Measurements from ENCODE around the gene PAPPA2. TPM values are rescaled to one million over a fixed set of nuclear protein-coding genes. Genes with fewer than 3 reads are reported as not detected.

The PAPPA2 gene
- total RNA-seq, 1 experiment from 2014 or later = not detected

DNA sequence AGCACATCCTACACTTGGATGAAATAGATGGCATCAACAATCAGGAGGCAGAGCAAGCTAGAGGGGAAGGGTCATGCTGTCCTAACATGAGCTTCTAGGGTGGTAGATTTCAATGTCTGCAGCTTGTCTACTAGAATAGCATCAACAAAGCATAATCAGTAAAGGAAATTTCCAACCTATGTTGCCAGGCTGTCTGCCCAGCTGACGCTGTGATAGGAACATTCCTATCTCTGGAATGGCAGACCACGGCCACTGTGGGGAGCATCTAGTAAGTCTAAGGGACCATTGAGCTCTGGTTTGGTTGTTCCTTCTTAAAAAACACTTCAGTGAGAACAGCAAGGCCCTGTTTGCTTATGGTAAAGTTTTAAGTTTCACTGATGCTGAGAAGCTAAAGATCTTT, 206.8 kb downstream of the PAPPA2 start:
- no peaks in the 10 kb centered on the region for H4K20me1 ChIP-seq (ENCODE audit: low read length)
- no peaks in the 10 kb centered on the region for H3K79me2 ChIP-seq (ENCODE audit: low read length)
- H2AFZ ChIP-seq (ENCODE audit: low read length) = no peak overlapping the region
- H3K27ac ChIP-seq (ENCODE audit: low read length) = no peak overlapping the region
- H3K4me2 ChIP-seq (ENCODE audit: low read length) = no peak overlapping the region
- no peaks in the 10 kb centered on the region for H3F3A ChIP-seq (ENCODE audit: low read length, unreplicated experiment)
- no peak overlapping the region for H3K4me3 ChIP-seq (ENCODE audit: low read length)
- no peaks in the 10 kb centered on the region for H3K36me3 ChIP-seq (ENCODE audit: low read depth, low read length)
- H3K9ac ChIP-seq (ENCODE audit: low read length) = no peak overlapping the region
- CTCF ChIA-PET = interaction anchor here (0.7 kb wide), 1 partner anchor 22 kb away, joined by 3 read pairs; no protein-coding TSS in a partner anchor
- H3K27me3 ChIP-seq (ENCODE audit: low read length) = no peaks in the 10 kb centered on the region
- POLR2A ChIA-PET (ENCODE audit: unreplicated experiment) = no interaction called here
- TF ChIP-seq EZH2 (IDR thresholded peaks at IDR 0.05; ENCODE audit: low read length, unreplicated experiment) = no peak
- TF ChIP-seq, protein P1, sequence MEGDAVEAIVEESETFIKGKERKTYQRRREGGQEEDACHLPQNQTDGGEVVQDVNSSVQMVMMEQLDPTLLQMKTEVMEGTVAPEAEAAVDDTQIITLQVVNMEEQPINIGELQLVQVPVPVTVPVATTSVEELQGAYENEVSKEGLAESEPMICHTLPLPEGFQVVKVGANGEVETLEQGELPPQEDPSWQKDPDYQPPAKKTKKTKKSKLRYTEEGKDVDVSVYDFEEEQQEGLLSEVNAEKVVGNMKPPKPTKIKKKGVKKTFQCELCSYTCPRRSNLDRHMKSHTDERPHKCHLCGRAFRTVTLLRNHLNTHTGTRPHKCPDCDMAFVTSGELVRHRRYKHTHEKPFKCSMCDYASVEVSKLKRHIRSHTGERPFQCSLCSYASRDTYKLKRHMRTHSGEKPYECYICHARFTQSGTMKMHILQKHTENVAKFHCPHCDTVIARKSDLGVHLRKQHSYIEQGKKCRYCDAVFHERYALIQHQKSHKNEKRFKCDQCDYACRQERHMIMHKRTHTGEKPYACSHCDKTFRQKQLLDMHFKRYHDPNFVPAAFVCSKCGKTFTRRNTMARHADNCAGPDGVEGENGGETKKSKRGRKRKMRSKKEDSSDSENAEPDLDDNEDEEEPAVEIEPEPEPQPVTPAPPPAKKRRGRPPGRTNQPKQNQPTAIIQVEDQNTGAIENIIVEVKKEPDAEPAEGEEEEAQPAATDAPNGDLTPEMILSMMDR (conservative IDR thresholded peaks at IDR 0.05; ENCODE audit: low read depth, low read length) = no peak
- TF ChIP-seq EZH2phosphoT487 (IDR thresholded peaks at IDR 0.05; ENCODE audit: borderline replicate concordance, low read length) = no peak
- ATAC-seq (no peak), DNase-seq (no peak)
- no peaks in the 10 kb centered on the region for H3K4me1 ChIP-seq (ENCODE audit: insufficient read depth, low read length)
- no peaks in the 10 kb centered on the region for H3K9me2 ChIP-seq (replicated peaks; ENCODE audit: low read length)
- intact Hi-C loops (cut with micrococcal nuclease) = no loop called here
- no TSS peak for BruUV-seq (replicated peaks)
- no peaks in the 10 kb centered on the region for H3K9me3 ChIP-seq (ENCODE audit: low read length)

DNA sequence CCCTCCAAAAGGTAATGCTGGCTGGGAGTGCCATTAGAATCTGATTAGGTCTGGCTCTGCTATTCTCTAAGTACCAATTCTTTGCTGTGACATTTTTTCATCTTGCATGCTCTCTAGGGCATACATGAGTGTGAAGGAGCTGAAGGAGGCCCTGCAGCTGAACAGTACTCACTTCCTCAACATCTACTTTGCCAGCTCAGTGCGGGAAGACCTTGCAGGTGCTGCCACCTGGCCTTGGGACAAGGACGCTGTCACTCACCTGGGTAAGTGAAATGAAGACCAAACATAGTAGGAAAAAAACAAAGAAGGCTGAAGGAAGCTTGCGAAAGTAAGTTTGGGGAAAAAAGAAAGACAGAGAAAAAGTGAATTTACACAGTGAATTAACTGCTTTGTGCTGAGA, 207.9 kb downstream of the PAPPA2 start:
- Histone ChIP-seq H3F3A (ENCODE audit: low read length, unreplicated experiment) (no peaks in the 10 kb centered on the region), H3K27me3 (ENCODE audit: low read length) (no peaks in the 10 kb centered on the region), H4K20me1 (ENCODE audit: low read length) (no peaks in the 10 kb centered on the region), H3K9me3 (ENCODE audit: low read length) (no peaks in the 10 kb centered on the region), H3K4me2 (ENCODE audit: low read length) (no peak overlapping the region), H3K9me2 (replicated peaks; ENCODE audit: low read length) (no peaks in the 10 kb centered on the region), H3K36me3 (ENCODE audit: low read depth, low read length) (no peaks in the 10 kb centered on the region), H3K27ac (ENCODE audit: low read length) (no peak overlapping the region), H3K79me2 (ENCODE audit: low read length) (no peaks in the 10 kb centered on the region), H3K4me1 (ENCODE audit: insufficient read depth, low read length) (no peaks in the 10 kb centered on the region), H2AFZ (ENCODE audit: low read length) (no peak overlapping the region), H3K4me3 (ENCODE audit: low read length) (no peak overlapping the region), H3K9ac (ENCODE audit: low read length) (no peak overlapping the region)
- no TSS peak for BruUV-seq (replicated peaks)
- CTCF ChIA-PET = no interaction called here
- TF ChIP-seq EZH2 (IDR thresholded peaks at IDR 0.05; ENCODE audit: low read length, unreplicated experiment) = no peak
- TF ChIP-seq, protein P1 (conservative IDR thresholded peaks at IDR 0.05; ENCODE audit: low read depth, low read length) = peak; percentile 15; the same call in 1 of the 2 replicates
- ATAC-seq (no peak), DNase-seq (no peak)
- intact Hi-C loops (cut with micrococcal nuclease) = no loop called here
- POLR2A ChIA-PET (ENCODE audit: unreplicated experiment) = no interaction called here

DNA sequence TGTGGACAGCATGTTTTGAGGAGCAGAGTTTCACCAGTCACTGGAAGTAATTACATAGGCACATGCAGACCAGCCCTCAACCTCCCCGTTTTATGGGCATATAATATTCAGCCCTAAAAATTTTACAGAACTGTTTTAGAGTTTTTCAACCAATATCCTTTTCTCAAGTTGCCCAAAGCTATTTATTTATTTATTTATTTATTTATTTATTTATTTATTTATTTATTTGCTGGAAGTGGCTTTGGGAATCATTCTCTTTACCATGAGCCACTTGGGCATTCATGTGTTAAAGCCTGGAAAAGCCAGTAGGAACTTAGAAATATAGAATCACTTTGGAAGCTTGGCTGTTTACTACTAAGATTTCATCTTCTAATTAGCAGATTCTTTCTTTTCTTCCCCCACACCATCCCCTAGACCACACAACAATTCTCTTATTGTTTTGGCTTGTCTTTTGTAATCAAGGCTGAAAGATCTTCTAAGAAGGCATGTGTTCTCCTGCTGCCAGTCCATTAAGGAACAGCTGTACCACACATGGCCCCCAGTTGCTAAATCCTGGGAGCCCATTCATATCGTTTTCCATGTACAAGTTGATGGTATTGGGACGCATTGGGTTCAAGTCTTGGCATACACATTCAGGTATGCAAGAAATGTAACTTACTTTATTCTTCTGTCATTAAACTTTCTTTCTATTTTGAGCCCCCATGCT, 220.0 kb downstream of the PAPPA2 start:
- H3K4me1 ChIP-seq (ENCODE audit: insufficient read depth, low read length) = no peaks in the 10 kb centered on the region
- H3K79me2 ChIP-seq (ENCODE audit: low read length) = no peaks in the 10 kb centered on the region
- POLR2A ChIA-PET (ENCODE audit: unreplicated experiment) = no interaction called here
- no peak overlapping the region for H3K4me2 ChIP-seq (ENCODE audit: low read length)
- no peaks in the 10 kb centered on the region for H3K9me2 ChIP-seq (replicated peaks; ENCODE audit: low read length)
- no peak for TF ChIP-seq EZH2 (IDR thresholded peaks at IDR 0.05; ENCODE audit: low read length, unreplicated experiment)
- TF ChIP-seq, protein P1 (conservative IDR thresholded peaks at IDR 0.05; ENCODE audit: low read depth, low read length) = no peak
- no peak for TF ChIP-seq EZH2phosphoT487 (IDR thresholded peaks at IDR 0.05; ENCODE audit: borderline replicate concordance, low read length)
- no peaks in the 10 kb centered on the region for H3K9me3 ChIP-seq (ENCODE audit: low read length)
- no peaks in the 10 kb centered on the region for H3F3A ChIP-seq (ENCODE audit: low read length, unreplicated experiment)
- CTCF ChIA-PET = no interaction called here
- H2AFZ ChIP-seq (ENCODE audit: low read length) = no peak overlapping the region
- H3K4me3 ChIP-seq (ENCODE audit: low read length) = no peak overlapping the region
- intact Hi-C loops (cut with micrococcal nuclease) = no loop called here
- H3K27ac ChIP-seq (ENCODE audit: low read length) = no peak overlapping the region
- BruUV-seq (replicated peaks) = no TSS peak
- H3K9ac ChIP-seq (ENCODE audit: low read length) = no peak overlapping the region
- no peaks in the 10 kb centered on the region for H3K36me3 ChIP-seq (ENCODE audit: low read depth, low read length)
- no peak for ATAC-seq
- H3K27me3 ChIP-seq (ENCODE audit: low read length) = 0 out of 2 replicates have a peak, but pooled peaks cover 4% of the 10 kb centered on the region
- DNase-seq = no peak
- no peaks in the 10 kb centered on the region for H4K20me1 ChIP-seq (ENCODE audit: low read length)
